Measurements from ENCODE around the gene IL4.

- TF ChIP-seq CTCF (IDR thresholded peaks at IDR 0.05) (no peak), E2F5 (CRISPR knock-in tag; IDR thresholded peaks at IDR 0.05) (no peak), JUN (CRISPR knock-in tag; IDR thresholded peaks at IDR 0.05) (no peak), SP1 (CRISPR knock-in tag; conservative IDR thresholded peaks at IDR 0.05) (no peak), MYBL2 (CRISPR knock-in tag; IDR thresholded peaks at IDR 0.05) (no peak), NR2C2 (CRISPR knock-in tag; IDR thresholded peaks at IDR 0.05) (no peak), ATF1 (CRISPR knock-in tag; IDR thresholded peaks at IDR 0.05) (no peak), ESRRA (CRISPR knock-in tag; IDR thresholded peaks at IDR 0.05; ENCODE audit: borderline replicate concordance) (no peak)
- TF ChIP-seq, protein P1, sequence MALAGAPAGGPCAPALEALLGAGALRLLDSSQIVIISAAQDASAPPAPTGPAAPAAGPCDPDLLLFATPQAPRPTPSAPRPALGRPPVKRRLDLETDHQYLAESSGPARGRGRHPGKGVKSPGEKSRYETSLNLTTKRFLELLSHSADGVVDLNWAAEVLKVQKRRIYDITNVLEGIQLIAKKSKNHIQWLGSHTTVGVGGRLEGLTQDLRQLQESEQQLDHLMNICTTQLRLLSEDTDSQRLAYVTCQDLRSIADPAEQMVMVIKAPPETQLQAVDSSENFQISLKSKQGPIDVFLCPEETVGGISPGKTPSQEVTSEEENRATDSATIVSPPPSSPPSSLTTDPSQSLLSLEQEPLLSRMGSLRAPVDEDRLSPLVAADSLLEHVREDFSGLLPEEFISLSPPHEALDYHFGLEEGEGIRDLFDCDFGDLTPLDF (CRISPR knock-in tag; IDR thresholded peaks at IDR 0.05): no peak
- TF ChIP-seq, protein P2, sequence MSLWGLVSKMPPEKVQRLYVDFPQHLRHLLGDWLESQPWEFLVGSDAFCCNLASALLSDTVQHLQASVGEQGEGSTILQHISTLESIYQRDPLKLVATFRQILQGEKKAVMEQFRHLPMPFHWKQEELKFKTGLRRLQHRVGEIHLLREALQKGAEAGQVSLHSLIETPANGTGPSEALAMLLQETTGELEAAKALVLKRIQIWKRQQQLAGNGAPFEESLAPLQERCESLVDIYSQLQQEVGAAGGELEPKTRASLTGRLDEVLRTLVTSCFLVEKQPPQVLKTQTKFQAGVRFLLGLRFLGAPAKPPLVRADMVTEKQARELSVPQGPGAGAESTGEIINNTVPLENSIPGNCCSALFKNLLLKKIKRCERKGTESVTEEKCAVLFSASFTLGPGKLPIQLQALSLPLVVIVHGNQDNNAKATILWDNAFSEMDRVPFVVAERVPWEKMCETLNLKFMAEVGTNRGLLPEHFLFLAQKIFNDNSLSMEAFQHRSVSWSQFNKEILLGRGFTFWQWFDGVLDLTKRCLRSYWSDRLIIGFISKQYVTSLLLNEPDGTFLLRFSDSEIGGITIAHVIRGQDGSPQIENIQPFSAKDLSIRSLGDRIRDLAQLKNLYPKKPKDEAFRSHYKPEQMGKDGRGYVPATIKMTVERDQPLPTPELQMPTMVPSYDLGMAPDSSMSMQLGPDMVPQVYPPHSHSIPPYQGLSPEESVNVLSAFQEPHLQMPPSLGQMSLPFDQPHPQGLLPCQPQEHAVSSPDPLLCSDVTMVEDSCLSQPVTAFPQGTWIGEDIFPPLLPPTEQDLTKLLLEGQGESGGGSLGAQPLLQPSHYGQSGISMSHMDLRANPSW (CRISPR knock-in tag; conservative IDR thresholded peaks at IDR 0.05; ENCODE audit: low read depth): no peak
- TF ChIP-seq, protein P3, sequence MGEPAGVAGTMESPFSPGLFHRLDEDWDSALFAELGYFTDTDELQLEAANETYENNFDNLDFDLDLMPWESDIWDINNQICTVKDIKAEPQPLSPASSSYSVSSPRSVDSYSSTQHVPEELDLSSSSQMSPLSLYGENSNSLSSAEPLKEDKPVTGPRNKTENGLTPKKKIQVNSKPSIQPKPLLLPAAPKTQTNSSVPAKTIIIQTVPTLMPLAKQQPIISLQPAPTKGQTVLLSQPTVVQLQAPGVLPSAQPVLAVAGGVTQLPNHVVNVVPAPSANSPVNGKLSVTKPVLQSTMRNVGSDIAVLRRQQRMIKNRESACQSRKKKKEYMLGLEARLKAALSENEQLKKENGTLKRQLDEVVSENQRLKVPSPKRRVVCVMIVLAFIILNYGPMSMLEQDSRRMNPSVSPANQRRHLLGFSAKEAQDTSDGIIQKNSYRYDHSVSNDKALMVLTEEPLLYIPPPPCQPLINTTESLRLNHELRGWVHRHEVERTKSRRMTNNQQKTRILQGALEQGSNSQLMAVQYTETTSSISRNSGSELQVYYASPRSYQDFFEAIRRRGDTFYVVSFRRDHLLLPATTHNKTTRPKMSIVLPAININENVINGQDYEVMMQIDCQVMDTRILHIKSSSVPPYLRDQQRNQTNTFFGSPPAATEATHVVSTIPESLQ (CRISPR knock-in tag; IDR thresholded peaks at IDR 0.05): no peak
Observed at GRCh38 chr5:132639706-132640130, 34.1 kb upstream of the IL4 start.

Measured in WTC11 (cell line).